NCI-H1694 (cell line): ENCODE data around the gene SPSB3.

Experiments
- DNase-seq: peaks from one replicate; lab custom pipeline; 2025; lab: John Stamatoyannopoulos, UW

The SPSB3 gene

GRCh38 chr16:1763521-1764511, 18.6 kb downstream of the SPSB3 start:
- peak; percentile 18 for DNase-seq

- DNase-seq, result no peak
These were observed 19.4 kb downstream of the SPSB3 start for GRCh38 chr16:1762879-1763520.

- no peak for DNase-seq
These were observed 20.0 kb downstream of the SPSB3 start for GRCh38 chr16:1762196-1762878.

GRCh38 chr16:1761751-1762150, 20.6 kb downstream of the SPSB3 start:
- DNase-seq, result no peak

GRCh38 chr16:1760911-1761310, 21.5 kb downstream of the SPSB3 start:
- DNase-seq, result no peak

GRCh38 chr16:1759511-1759910, 22.9 kb downstream of the SPSB3 start:
- DNase-seq, result no peak

- DNase-seq, result no peak
These were observed 23.4 kb downstream of the SPSB3 start for GRCh38 chr16:1758923-1759322.

- no peak for DNase-seq
These were observed 24.5 kb downstream of the SPSB3 start for GRCh38 chr16:1757714-1758461.

- DNase-seq, result no peak
These were observed 28.2 kb downstream of the SPSB3 start for GRCh38 chr16:1754204-1754603.

- DNase-seq, result no peak
These were observed 29.5 kb downstream of the SPSB3 start for GRCh38 chr16:1752853-1753252.

- no peak for DNase-seq
These were observed 30.4 kb downstream of the SPSB3 start for GRCh38 chr16:1751946-1752345.

GRCh38 chr16:1749152-1750117, 32.9 kb downstream of the SPSB3 start:
- no peak for DNase-seq

- no peak for DNase-seq
These were observed 34.4 kb downstream of the SPSB3 start for GRCh38 chr16:1747934-1748333.

GRCh38 chr16:1746693-1747195, 35.6 kb downstream of the SPSB3 start:
- DNase-seq, result no peak

GRCh38 chr16:1745900-1746692, 36.3 kb downstream of the SPSB3 start:
- DNase-seq, result no peak

GRCh38 chr16:1745181-1745899, 37.0 kb downstream of the SPSB3 start:
- no peak for DNase-seq

GRCh38 chr16:1744338-1744840, 38.0 kb downstream of the SPSB3 start:
- DNase-seq, result no peak

GRCh38 chr16:1743376-1744337, 38.7 kb downstream of the SPSB3 start:
- no peak for DNase-seq
